Chondrocyte (in vitro differentiated cells): ENCODE data around the gene GRM4. TPM values are rescaled to one million over a fixed set of nuclear protein-coding genes. Genes with fewer than 3 reads are reported as not detected.

Experiments
- DNase-seq: peaks from one replicate; pipeline ENCODE4 v3.0.0; 2021; ENCODE audit warnings: mixed read lengths, low spot score
- H3K27ac Mint-ChIP-seq: one replicate; pipeline ENCODE4 v1.8.0; 2021; ENCODE audit warnings: mild to moderate bottlenecking, moderate library complexity, mixed read lengths; ENCODE audit not compliant: unreplicated experiment
- H3K27me3 Mint-ChIP-seq: 2 replicates; pipeline ENCODE4 v1.8.0; 2021; ENCODE audit warnings: low read depth, mixed read lengths
- H3K36me3 Mint-ChIP-seq: 2 replicates; pipeline ENCODE4 v1.8.0; 2021; ENCODE audit warnings: low read depth, mixed read lengths
- H3K4me1 Mint-ChIP-seq: 2 replicates; pipeline ENCODE4 v1.8.0; 2021; ENCODE audit warnings: low read depth, mild to moderate bottlenecking, mixed read lengths
- H3K4me3 Mint-ChIP-seq: one replicate; pipeline ENCODE4 v1.8.0; 2021; ENCODE audit warnings: mild to moderate bottlenecking, moderate library complexity, mixed read lengths; ENCODE audit not compliant: unreplicated experiment
- H3K9me3 Mint-ChIP-seq: 2 replicates; pipeline ENCODE4 v1.8.0; 2021; ENCODE audit warnings: low read depth, mixed read lengths
- total RNA-seq: library from RNA; stranded (reverse); gene quantifications from 3 replicates; pipeline ENCODE4 v1.2.1, GENCODE V29; 2021
- TF ChIP-seq, protein P1 (sequence below): fragments of 200-600 bp; sonication (generic); IDR thresholded peaks from 2 replicates; pipeline ENCODE4 v1.5.0; 2021; ENCODE audit warnings: antibody characterized with exemption, mild to moderate bottlenecking, moderate library complexity

The GRM4 gene
- total RNA-seq, 1 donor from 2014 or later: 0.27 TPM

DNA sequence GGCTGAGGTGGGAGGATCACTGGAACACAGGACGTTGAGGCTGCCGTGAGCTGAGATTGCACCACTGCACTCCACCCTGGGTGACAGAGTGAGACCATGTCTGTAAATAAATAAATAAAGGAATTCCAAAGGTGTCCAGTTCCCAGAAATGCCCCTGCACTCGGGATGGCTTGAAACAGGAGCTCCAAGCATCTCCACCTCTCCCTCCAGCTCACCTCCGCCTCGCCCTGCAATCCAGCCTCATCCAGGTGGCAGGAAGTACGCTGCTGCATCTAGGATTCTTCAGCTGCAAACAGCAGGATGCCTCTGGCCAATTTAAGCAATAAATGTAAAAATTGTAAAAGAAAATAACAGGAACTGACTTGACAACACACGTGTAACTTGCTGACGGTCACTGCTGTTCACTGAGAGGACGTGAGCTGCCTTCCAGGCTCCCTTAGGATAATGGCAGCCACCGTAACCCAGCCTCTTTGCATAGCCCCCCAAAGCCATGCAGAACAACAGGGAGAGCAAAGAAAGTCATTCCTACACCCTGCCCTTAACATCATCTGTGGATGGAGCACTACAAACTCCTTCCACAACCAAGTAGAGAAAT lies 11.4 kb upstream of the GRM4 start:
- peaks cover 5% of the 10 kb centered on the region for H3K4me1 Mint-ChIP-seq
- peaks cover 6% of the 10 kb centered on the region for H3K36me3 Mint-ChIP-seq
- TF ChIP-seq, protein P1, sequence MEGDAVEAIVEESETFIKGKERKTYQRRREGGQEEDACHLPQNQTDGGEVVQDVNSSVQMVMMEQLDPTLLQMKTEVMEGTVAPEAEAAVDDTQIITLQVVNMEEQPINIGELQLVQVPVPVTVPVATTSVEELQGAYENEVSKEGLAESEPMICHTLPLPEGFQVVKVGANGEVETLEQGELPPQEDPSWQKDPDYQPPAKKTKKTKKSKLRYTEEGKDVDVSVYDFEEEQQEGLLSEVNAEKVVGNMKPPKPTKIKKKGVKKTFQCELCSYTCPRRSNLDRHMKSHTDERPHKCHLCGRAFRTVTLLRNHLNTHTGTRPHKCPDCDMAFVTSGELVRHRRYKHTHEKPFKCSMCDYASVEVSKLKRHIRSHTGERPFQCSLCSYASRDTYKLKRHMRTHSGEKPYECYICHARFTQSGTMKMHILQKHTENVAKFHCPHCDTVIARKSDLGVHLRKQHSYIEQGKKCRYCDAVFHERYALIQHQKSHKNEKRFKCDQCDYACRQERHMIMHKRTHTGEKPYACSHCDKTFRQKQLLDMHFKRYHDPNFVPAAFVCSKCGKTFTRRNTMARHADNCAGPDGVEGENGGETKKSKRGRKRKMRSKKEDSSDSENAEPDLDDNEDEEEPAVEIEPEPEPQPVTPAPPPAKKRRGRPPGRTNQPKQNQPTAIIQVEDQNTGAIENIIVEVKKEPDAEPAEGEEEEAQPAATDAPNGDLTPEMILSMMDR: no peak
- no peak overlapping the region for H3K4me3 Mint-ChIP-seq
- no peak overlapping the region for H3K27ac Mint-ChIP-seq
- H3K27me3 Mint-ChIP-seq: peaks cover 22% of the 10 kb centered on the region
- H3K9me3 Mint-ChIP-seq: peaks cover 12% of the 10 kb centered on the region
- DNase-seq: peak; percentile 44

DNA sequence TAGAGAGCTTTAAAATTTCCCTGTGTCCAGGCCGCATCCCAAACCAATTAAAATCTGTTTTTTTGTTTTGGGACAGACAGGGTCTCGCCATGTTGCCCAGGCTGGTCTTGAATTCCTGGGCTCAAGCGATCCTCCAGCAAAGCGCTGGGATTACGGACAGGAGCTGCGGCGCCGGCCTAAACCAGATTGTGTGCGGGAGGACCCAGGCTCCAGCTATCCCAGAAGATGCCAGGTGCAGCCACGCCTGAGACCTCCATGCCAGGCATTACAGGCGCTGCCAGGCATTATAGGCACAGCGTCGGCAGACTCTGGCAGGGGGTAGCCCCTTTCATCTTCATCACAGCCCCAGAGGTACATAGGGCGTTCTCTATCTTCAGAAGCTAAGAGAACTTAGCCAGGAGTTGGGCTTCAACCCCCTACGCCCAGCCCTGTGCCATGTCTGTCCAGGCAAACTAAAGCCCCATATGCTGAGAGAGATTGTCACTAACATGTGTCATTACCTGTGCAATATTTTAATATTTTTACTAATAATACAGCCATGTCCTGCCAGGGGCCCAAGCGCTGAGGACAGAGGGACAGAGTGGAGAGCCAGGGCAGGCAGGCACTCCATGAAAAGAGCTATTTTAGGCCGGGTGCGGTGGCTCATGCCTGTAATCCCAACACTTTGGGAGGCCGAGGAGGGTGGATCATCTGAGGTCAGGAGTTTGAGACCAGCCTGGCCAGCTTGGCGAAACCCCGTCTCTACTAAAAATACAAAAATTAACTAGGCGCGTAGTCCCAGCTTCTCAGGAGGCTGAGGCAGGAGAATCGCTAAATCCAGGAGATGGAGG lies 9.8 kb upstream of the GRM4 start:
- Mint-ChIP-seq H3K4me3 (no peak overlapping the region), H3K9me3 (peaks cover 12% of the 10 kb centered on the region), H3K27me3 (peaks cover 36% of the 10 kb centered on the region), H3K27ac (no peak overlapping the region), H3K4me1 (peaks cover 5% of the 10 kb centered on the region), H3K36me3 (peaks cover 6% of the 10 kb centered on the region)
- TF ChIP-seq, protein P1: no peak
- peak; percentile 66 for DNase-seq

- H3K27ac Mint-ChIP-seq: no peak overlapping the region
- H3K4me3 Mint-ChIP-seq: peak overlapping the region; percentile 55
- H3K36me3 Mint-ChIP-seq: peaks cover 5% of the 10 kb centered on the region
- H3K9me3 Mint-ChIP-seq: peaks cover 10% of the 10 kb centered on the region
- TF ChIP-seq, protein P1: peak; percentile 100
- peaks cover 5% of the 10 kb centered on the region for H3K4me1 Mint-ChIP-seq
- DNase-seq: peak; percentile 82
- peaks cover 44% of the 10 kb centered on the region for H3K27me3 Mint-ChIP-seq
These were observed 9.0 kb upstream of the GRM4 start for GRCh38 chr6:34154668-34155447.

DNA sequence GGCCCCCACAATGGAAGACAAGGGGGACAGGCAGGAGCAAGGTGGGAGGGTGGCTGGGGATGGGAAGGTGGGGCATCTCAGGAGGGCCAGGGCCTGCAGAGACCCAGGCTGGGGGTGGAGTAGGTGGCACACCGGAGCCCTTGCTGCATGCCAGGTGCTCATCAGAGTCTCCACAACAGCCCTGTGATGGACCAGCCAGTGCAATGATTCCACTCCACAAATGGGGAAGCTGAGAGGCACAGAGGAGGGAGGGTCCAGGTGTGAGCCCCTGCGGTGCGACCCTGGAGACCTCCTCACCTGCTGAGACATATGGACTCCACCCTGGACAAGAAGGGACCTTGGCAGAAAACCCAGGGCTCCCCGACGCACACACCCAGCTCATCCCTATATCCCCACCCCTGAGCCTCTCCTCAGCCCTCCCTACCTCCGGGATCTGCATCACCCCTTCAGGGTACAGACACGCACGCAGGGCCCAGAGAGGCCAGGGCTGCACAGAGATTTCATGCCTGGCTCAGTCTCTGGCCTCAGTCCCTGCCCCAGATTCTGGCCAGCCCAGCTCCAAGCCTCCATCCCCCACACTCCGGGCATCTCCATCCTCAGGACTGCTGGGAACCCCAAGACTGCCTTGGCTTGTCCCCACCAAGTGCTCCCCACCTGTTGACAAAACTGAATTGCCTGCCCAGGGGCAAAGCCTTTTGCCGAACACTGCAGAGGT lies 7.1 kb upstream of the GRM4 start:
- H3K36me3 Mint-ChIP-seq: peaks cover 2% of the 10 kb centered on the region
- peak; percentile 62 for DNase-seq
- no peak overlapping the region for H3K4me3 Mint-ChIP-seq
- H3K9me3 Mint-ChIP-seq: peaks cover 3% of the 10 kb centered on the region
- peaks cover 46% of the 10 kb centered on the region for H3K27me3 Mint-ChIP-seq
- H3K4me1 Mint-ChIP-seq: peaks cover 5% of the 10 kb centered on the region
- TF ChIP-seq, protein P1: no peak
- peak overlapping the region; percentile 45 for H3K27ac Mint-ChIP-seq
